Measurements from ENCODE around the gene OTUD5. TPM values are rescaled to one million over a fixed set of nuclear protein-coding genes. Genes with fewer than 3 reads are reported as not detected.
A peak's percentile ranks its signal among the peaks of the same experiment; 100 is the strongest.

OTUD5 gene
- total RNA-seq, 5 donors from 2014 or later (not counting 1 experiment from before 2014, with no cell fraction given) = 87.2 to 92.5 (median 89.7) TPM

GRCh38 chrX:48937054-48937907 is 20.1 kb downstream of the OTUD5 start:
- DNase-seq (peak; percentile 76 to 97 (median 93)), ATAC-seq (replicated peaks in 1 of 4) (peak; percentile 70 to 82 (median 78))
- Mint-ChIP-seq H3K27ac (peak overlapping the region; percentile 92 to 99), H3K27me3 (no peaks in the 10 kb centered on the region), H3K4me1 (peaks cover 87% of the 10 kb centered on the region in 3 donors), H3K4me3 (peak overlapping the region; percentile 70 to 84 (median 76)), H3K9me3 (no peaks in the 10 kb centered on the region), H3K36me3 (peaks cover 26% of the 10 kb centered on the region)
- H3K4me3 ChIP-seq (ENCODE audit: control insufficient read depth in 1 of 2, extremely low read depth in 1 of 2, low read length in 1 of 2) = peak overlapping the region; percentile 45 to 55
- ChIA-PET POLR2A (interaction anchor here (0.5 to 1.9 kb wide), 14 partner anchors 10 to 945 kb away, joined by 3 to 10 read pairs (median 4); partner anchors contain the start of genes GRIPAP1 (in 1 of the 2), PQBP1 (in 1 of the 2), SLC35A2 (in 1 of the 2) and TIMM17B (in 1 of the 2)), CTCF (interaction anchor here (0.7 to 1.9 kb wide), 17 partner anchors 9 to 398 kb away, joined by 3 to 10 read pairs (median 4); partner anchors contain the start of genes OTUD5 (in 1 of the 2), PQBP1 (in 1 of the 2), RBM3 (in 1 of the 2) and SLC35A2 (in 1 of the 2))
- H3K4me1 ChIP-seq (ENCODE audit: control insufficient read depth in 1 of 2, extremely low read depth in 1 of 2, insufficient read depth in 2 of 2, low read length in 2 of 2) = peaks cover 31 to 84% of the 10 kb centered on the region in 2 experiments
- H3K36me3 ChIP-seq (ENCODE audit: control insufficient read depth in 2 of 2, extremely low read depth in 1 of 2, insufficient read depth in 1 of 2, low read length in 1 of 2) = peaks cover 0 to 15% of the 10 kb centered on the region in 2 donors
- WGBS (ENCODE audit: insufficient coverage) = 0% methylated on average over 2 of the region's 9 CpGs
- no peaks in the 10 kb centered on the region for H3K27me3 ChIP-seq (replicated peaks in 1 of 2; ENCODE audit: control insufficient read depth in 2 of 2, extremely low read depth in 1 of 2, insufficient read depth in 2 of 2, low read length in 1 of 2)
- no peaks in the 10 kb centered on the region for H3K9me3 ChIP-seq
- peak overlapping the region; percentile 98 for H3K27ac ChIP-seq (ENCODE audit: low read length)

GRCh38 chrX:48936429-48937053 is 20.9 kb downstream of the OTUD5 start:
- peak overlapping the region; percentile 98 for H3K27ac ChIP-seq (ENCODE audit: low read length)
- no peak for ATAC-seq (replicated peaks in 1 of 4)
- H3K27me3 ChIP-seq (replicated peaks in 1 of 2; ENCODE audit: control insufficient read depth in 2 of 2, extremely low read depth in 1 of 2, insufficient read depth in 2 of 2, low read length in 1 of 2) = no peaks in the 10 kb centered on the region
- Mint-ChIP-seq H3K4me3 (peak overlapping the region; percentile 70 to 84 (median 76)), H3K27me3 (no peaks in the 10 kb centered on the region), H3K27ac (peak overlapping the region; percentile 92 to 99), H3K36me3 (peaks cover 23% of the 10 kb centered on the region), H3K4me1 (peaks cover 79 to 80% (median 79%) of the 10 kb centered on the region in 3 donors), H3K9me3 (no peaks in the 10 kb centered on the region)
- CTCF ChIA-PET = interaction anchor here (1.0 to 1.9 kb wide), 11 partner anchors 10 to 397 kb away, joined by 3 to 10 read pairs (median 5); partner anchors contain the start of genes OTUD5 (in 1 of the 2), PQBP1 (in 1 of the 2), SLC35A2 (in 1 of the 2) and TBC1D25 (in 1 of the 2)
- DNase-seq = no peak
- H3K4me1 ChIP-seq (ENCODE audit: control insufficient read depth in 1 of 2, extremely low read depth in 1 of 2, insufficient read depth in 2 of 2, low read length in 2 of 2) = peaks cover 31 to 77% of the 10 kb centered on the region in 2 experiments
- WGBS (ENCODE audit: insufficient coverage) = 97% methylated on average over 5 of the region's 8 CpGs
- peaks cover 0 to 13% of the 10 kb centered on the region in 2 donors for H3K36me3 ChIP-seq (ENCODE audit: control insufficient read depth in 2 of 2, extremely low read depth in 1 of 2, insufficient read depth in 1 of 2, low read length in 1 of 2)
- POLR2A ChIA-PET = interaction anchor here (0.5 to 1.5 kb wide), 9 partner anchors 9 to 946 kb away, joined by 3 to 13 read pairs (median 5); partner anchors contain the start of gene SLC35A2 (in 1 of the 2)
- H3K9me3 ChIP-seq = no peaks in the 10 kb centered on the region
- H3K4me3 ChIP-seq (ENCODE audit: control insufficient read depth in 1 of 2, extremely low read depth in 1 of 2, low read length in 1 of 2) = peak overlapping the region; percentile 26 to 55

DNA sequence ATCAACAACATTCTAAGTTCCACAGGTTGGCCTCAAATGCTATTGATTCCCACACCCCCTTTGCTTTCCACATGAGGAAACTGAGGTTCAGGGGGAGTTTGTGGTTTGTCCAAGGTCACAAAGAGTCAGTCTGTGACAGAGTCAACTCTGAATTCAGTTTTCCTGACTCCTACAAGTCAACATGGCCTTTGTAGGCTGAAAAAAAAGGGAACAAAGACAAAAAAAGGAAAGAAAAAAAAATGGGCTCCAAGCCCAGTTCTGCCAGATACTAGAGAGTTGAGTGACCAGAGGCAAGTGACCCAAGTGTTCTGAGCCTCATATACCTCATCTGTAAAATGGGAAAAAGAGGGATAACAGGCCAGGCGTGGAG is 22.1 kb downstream of the OTUD5 start:
- Histone ChIP-seq H3K27me3 (replicated peaks in 1 of 2; ENCODE audit: control insufficient read depth in 2 of 2, extremely low read depth in 1 of 2, insufficient read depth in 2 of 2, low read length in 1 of 2) (no peaks in the 10 kb centered on the region), H3K27ac (ENCODE audit: low read length) (peak overlapping the region; percentile 71), H3K4me3 (ENCODE audit: control insufficient read depth in 1 of 2, extremely low read depth in 1 of 2, low read length in 1 of 2) (no peak overlapping the region), H3K4me1 (ENCODE audit: control insufficient read depth in 1 of 2, extremely low read depth in 1 of 2, insufficient read depth in 2 of 2, low read length in 2 of 2) (peaks cover 28 to 64% of the 10 kb centered on the region in 2 experiments), H3K9me3 (no peaks in the 10 kb centered on the region), H3K36me3 (ENCODE audit: control insufficient read depth in 2 of 2, extremely low read depth in 1 of 2, insufficient read depth in 1 of 2, low read length in 1 of 2) (peaks cover 0 to 13% of the 10 kb centered on the region in 2 donors)
- no CpG with 5 or more reads among the region's 1 CpG for WGBS (ENCODE audit: insufficient coverage)
- Mint-ChIP-seq H3K4me3 (peak overlapping the region in 1 of 3 donors; percentile 61), H3K36me3 (peaks cover 26% of the 10 kb centered on the region), H3K4me1 (peaks cover 69 to 72% (median 69%) of the 10 kb centered on the region in 3 donors), H3K9me3 (no peaks in the 10 kb centered on the region), H3K27me3 (no peaks in the 10 kb centered on the region), H3K27ac (peak overlapping the region; percentile 92 to 99)
- DNase-seq (no peak), ATAC-seq (replicated peaks in 1 of 4) (no peak)
- ChIA-PET POLR2A (no interaction called here), CTCF (no interaction called here)

DNA sequence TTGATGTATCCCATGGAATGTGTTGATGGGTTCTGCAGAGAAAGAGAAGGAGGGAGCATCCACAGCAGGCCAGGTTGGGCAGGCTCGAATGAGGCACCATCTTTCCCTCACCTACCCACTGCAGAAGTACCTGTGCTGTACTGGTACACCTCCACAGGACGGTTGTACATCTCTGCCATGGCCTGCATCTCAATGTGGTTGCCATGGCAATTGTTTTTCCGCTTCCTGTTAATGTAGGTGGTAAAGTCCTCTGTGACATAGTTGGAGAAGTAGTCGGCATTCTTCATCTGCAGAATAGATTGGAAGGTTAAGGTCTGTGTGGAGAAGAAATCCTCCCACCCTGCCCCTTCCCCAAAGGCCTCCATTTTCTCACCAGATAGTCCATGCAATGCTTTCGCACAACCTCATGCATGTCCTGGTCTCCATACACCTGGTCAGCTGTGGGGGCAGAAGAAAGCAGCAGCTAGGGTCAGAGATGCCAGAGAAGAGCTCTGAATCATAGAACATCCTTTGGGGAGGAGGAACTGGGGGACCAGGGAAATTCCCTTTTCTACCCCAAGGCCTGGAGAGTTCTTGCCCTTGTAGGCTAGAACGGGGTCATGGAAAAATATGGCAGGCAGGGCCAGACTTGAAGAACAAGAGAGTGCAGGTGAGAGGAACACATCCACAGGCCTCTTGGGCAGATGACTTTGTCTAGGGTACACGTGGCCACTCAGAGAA is 22.7 kb downstream of the OTUD5 start:
- Histone ChIP-seq H3K4me3 (ENCODE audit: control insufficient read depth in 1 of 2, extremely low read depth in 1 of 2, low read length in 1 of 2) (no peak overlapping the region), H3K27ac (ENCODE audit: low read length) (peak overlapping the region; percentile 71), H3K4me1 (ENCODE audit: control insufficient read depth in 1 of 2, extremely low read depth in 1 of 2, insufficient read depth in 2 of 2, low read length in 2 of 2) (peaks cover 28 to 59% of the 10 kb centered on the region in 2 experiments), H3K36me3 (ENCODE audit: control insufficient read depth in 2 of 2, extremely low read depth in 1 of 2, insufficient read depth in 1 of 2, low read length in 1 of 2) (peaks cover 0 to 14% of the 10 kb centered on the region in 2 donors), H3K9me3 (no peaks in the 10 kb centered on the region), H3K27me3 (replicated peaks in 1 of 2; ENCODE audit: control insufficient read depth in 2 of 2, extremely low read depth in 1 of 2, insufficient read depth in 2 of 2, low read length in 1 of 2) (no peaks in the 10 kb centered on the region)
- H3K4me1 Mint-ChIP-seq = peaks cover 64 to 69% (median 67%) of the 10 kb centered on the region in 3 donors
- CTCF ChIA-PET = no interaction called here
- H3K27me3 Mint-ChIP-seq = no peaks in the 10 kb centered on the region
- no peaks in the 10 kb centered on the region for H3K9me3 Mint-ChIP-seq
- peak overlapping the region; percentile 21 to 61 (median 46) for H3K4me3 Mint-ChIP-seq
- peak overlapping the region; percentile 92 to 99 for H3K27ac Mint-ChIP-seq
- DNase-seq (peak in 23 of 35 experiments; percentile 19 to 74 (median 49)), ATAC-seq (replicated peaks in 1 of 4) (peak in 1 of 4 experiments; percentile 17)
- peaks cover 27% of the 10 kb centered on the region for H3K36me3 Mint-ChIP-seq
- WGBS (ENCODE audit: insufficient coverage) = no CpG with 5 or more reads among the region's 7 CpGs
- POLR2A ChIA-PET = no interaction called here

GRCh38 chrX:48933757-48934156 is 23.6 kb downstream of the OTUD5 start:
- ChIA-PET CTCF (no interaction called here), POLR2A (no interaction called here)
- Histone ChIP-seq H3K4me3 (ENCODE audit: control insufficient read depth in 1 of 2, extremely low read depth in 1 of 2, low read length in 1 of 2) (no peak overlapping the region), H3K4me1 (ENCODE audit: control insufficient read depth in 1 of 2, extremely low read depth in 1 of 2, insufficient read depth in 2 of 2, low read length in 2 of 2) (peaks cover 24 to 49% of the 10 kb centered on the region in 2 experiments), H3K27ac (ENCODE audit: low read length) (peak overlapping the region; percentile 71), H3K9me3 (no peaks in the 10 kb centered on the region), H3K36me3 (ENCODE audit: control insufficient read depth in 2 of 2, extremely low read depth in 1 of 2, insufficient read depth in 1 of 2, low read length in 1 of 2) (peaks cover 0 to 14% of the 10 kb centered on the region in 2 donors), H3K27me3 (replicated peaks in 1 of 2; ENCODE audit: control insufficient read depth in 2 of 2, extremely low read depth in 1 of 2, insufficient read depth in 2 of 2, low read length in 1 of 2) (no peaks in the 10 kb centered on the region)
- Mint-ChIP-seq H3K27me3 (no peaks in the 10 kb centered on the region), H3K4me1 (peaks cover 54 to 59% (median 57%) of the 10 kb centered on the region in 3 donors), H3K36me3 (peaks cover 27% of the 10 kb centered on the region), H3K4me3 (peak overlapping the region in 2 of 3 donors; percentile 21 to 61), H3K27ac (peak overlapping the region; percentile 92 to 99), H3K9me3 (no peaks in the 10 kb centered on the region)
- ATAC-seq (replicated peaks in 1 of 4) (no peak), DNase-seq (no peak)
- WGBS (ENCODE audit: insufficient coverage) = no CpG with 5 or more reads among the region's 2 CpGs
